AML-193 (cell line): ENCODE results near the gene ACACA.

Experiments used
- DNase-seq, 2 experiments: peaks; one replicate each; lab custom pipeline; 2025; lab: John Stamatoyannopoulos, UW

ACACA gene

GRCh38 chr17:37292429-37293139 is 114.1 kb downstream of the ACACA start:
- DNase-seq: peak; percentile 94 to 97

GRCh38 chr17:37291351-37291750 is 115.3 kb downstream of the ACACA start:
- no peak for DNase-seq

GRCh38 chr17:37286430-37286829 is 120.2 kb downstream of the ACACA start:
- no peak for DNase-seq

GRCh38 chr17:37284191-37284590 is 122.4 kb downstream of the ACACA start:
- no peak for DNase-seq

GRCh38 chr17:37283414-37283961 is 123.1 kb downstream of the ACACA start:
- peak in 1 of 2 experiments; percentile 25 for DNase-seq

GRCh38 chr17:37280841-37281240 is 125.8 kb downstream of the ACACA start:
- no peak for DNase-seq

- DNase-seq: no peak
These were observed 128.3 kb downstream of the ACACA start for GRCh38 chr17:37278247-37278894.

- DNase-seq: no peak
These were observed 130.2 kb downstream of the ACACA start for GRCh38 chr17:37276475-37276874.

GRCh38 chr17:37274461-37274860 is 132.2 kb downstream of the ACACA start:
- no peak for DNase-seq

GRCh38 chr17:37273409-37274051 is 133.1 kb downstream of the ACACA start:
- DNase-seq: peak; percentile 19 to 32

GRCh38 chr17:37265446-37266173 is 141.0 kb downstream of the ACACA start:
- DNase-seq: no peak

- peak; percentile 21 to 28 for DNase-seq
These were observed 145.3 kb downstream of the ACACA start for GRCh38 chr17:37261286-37261685.

GRCh38 chr17:37259030-37259735 is 147.5 kb downstream of the ACACA start:
- DNase-seq: no peak

- DNase-seq: no peak
These were observed 150.0 kb downstream of the ACACA start for GRCh38 chr17:37256627-37257026.

- no peak for DNase-seq
These were observed 151.2 kb downstream of the ACACA start for GRCh38 chr17:37255432-37255831.

- DNase-seq: no peak
These were observed 158.8 kb downstream of the ACACA start for GRCh38 chr17:37247825-37248224.

GRCh38 chr17:37246085-37246484 is 160.6 kb downstream of the ACACA start:
- no peak for DNase-seq

- DNase-seq: no peak
These were observed 166.3 kb downstream of the ACACA start for GRCh38 chr17:37240381-37240780.

- DNase-seq: peak; percentile 70 to 73
These were observed 166.8 kb downstream of the ACACA start for GRCh38 chr17:37239690-37240334.

- DNase-seq: no peak
These were observed 172.5 kb downstream of the ACACA start for GRCh38 chr17:37234106-37234505.

GRCh38 chr17:37233036-37233435 is 173.6 kb downstream of the ACACA start:
- DNase-seq: no peak
